H1 (cell line): Measurements from ENCODE around the gene TAPT1. TPM values are rescaled to one million over a fixed set of nuclear protein-coding genes. Genes with fewer than 3 reads are reported as not detected.
"Not testable (repeated sequence)": the region's sequence is repeated elsewhere in the genome, so short reads cannot be mapped to it uniquely, and the experiment has no call there.

Experiments
- CTCF ChIA-PET: fragments of 300-600 bp; sonication (Branson Sonifier 250); formaldehyde crosslinking; loops from one replicate; lab custom pipeline; 2021; ENCODE audit not compliant: partially characterized antibody; lab: Charles Lee
- POLR2A ChIA-PET: fragments of 300-600 bp; sonication (Branson Sonifier 250); formaldehyde crosslinking; loops from one replicate; lab custom pipeline; 2021; ENCODE audit warnings: inconsistent platforms; ENCODE audit not compliant: partially characterized antibody; lab: Charles Lee
- DNase-seq, 2 experiments: peaks; one replicate each; pipeline versions ENCODE4 v3.0.0 to v3.0.0-alpha.2; 2010 to 2022; ENCODE audit warnings: low spot score in 2 of 2, low read depth in 1 of 2, mixed read lengths in 1 of 2
- FAIRE-seq: peaks from 2 replicates; lab custom pipeline; 2011; peaks lifted over from hg19 to GRCh38; lab: Jason Lieb, UNC
- H2AFZ ChIP-seq: 2 replicates; pipeline ENCODE4 v1.8.1; 2012; ENCODE audit warnings: low read length, inconsistent platforms
- H2AK5ac ChIP-seq: 2 replicates; pipeline ENCODE4 v1.6.1; 2013; ENCODE audit warnings: low read depth, low read length
- H2BK120ac ChIP-seq: replicated peaks from 2 replicates; pipeline ENCODE3; 2013; ENCODE audit warnings: low read depth, low read length, inconsistent platforms
- H2BK12ac ChIP-seq: 2 replicates; pipeline ENCODE4 v1.6.1; 2013; ENCODE audit warnings: low read depth, low read length
- H2BK15ac ChIP-seq: 2 replicates; pipeline ENCODE4 v1.6.1; 2013; ENCODE audit warnings: low read length
- H2BK20ac ChIP-seq: 2 replicates; pipeline ENCODE4 v1.6.1; 2013; ENCODE audit warnings: low read length
- H2BK5ac ChIP-seq: 2 replicates; pipeline ENCODE4 v1.6.1; 2013; ENCODE audit warnings: low read depth, low read length
- H3K14ac ChIP-seq: 2 replicates; pipeline ENCODE4 v1.6.1; 2013; ENCODE audit warnings: inconsistent platforms; ENCODE audit not compliant: insufficient read length
- H3K18ac ChIP-seq: 2 replicates; pipeline ENCODE4 v1.6.1; 2013; ENCODE audit warnings: low read length; ENCODE audit errors: extremely low read depth
- H3K23ac ChIP-seq: 2 replicates; pipeline ENCODE4 v1.6.1; 2013; ENCODE audit warnings: inconsistent platforms; ENCODE audit not compliant: insufficient read length
- H3K23me2 ChIP-seq: 2 replicates; pipeline ENCODE4 v1.6.1; 2013; ENCODE audit warnings: low read depth, low read length
- H3K27ac ChIP-seq: 2 replicates; pipeline ENCODE4 v1.6.1; 2011; ENCODE audit warnings: low read depth, low read length, inconsistent platforms
- H3K27me3 ChIP-seq, 4 experiments: replicated peaks in 1 of 4; 1 replicate in 1 of 4; 2 replicates in 3 of 4; pipeline versions ENCODE4 v1.6.1 to v1.8.1; 2011 to 2013; ENCODE audit warnings: low read length in 3 of 4, mild to moderate bottlenecking in 3 of 4, inconsistent platforms in 2 of 4, mixed read lengths in 2 of 4, moderate library complexity in 1 of 4; ENCODE audit not compliant: control insufficient read depth in 3 of 4, insufficient read depth in 3 of 4; ENCODE audit errors: extremely low read depth in 1 of 4
- H3K36me3 ChIP-seq, 4 experiments: 2 replicates each; pipeline versions ENCODE4 v1.6.1 to v1.8.1; 2011 to 2013; ENCODE audit warnings: mild to moderate bottlenecking in 4 of 4, low read length in 3 of 4, moderate library complexity in 2 of 4, control low read depth in 1 of 4, inconsistent platforms in 1 of 4; ENCODE audit not compliant: insufficient read depth in 4 of 4, control insufficient read depth in 2 of 4
- H3K4ac ChIP-seq: replicated peaks from 2 replicates; pipeline ENCODE3; 2013; ENCODE audit warnings: low read length, low read depth, mixed read lengths, inconsistent platforms; ENCODE audit not compliant: insufficient read length
- H3K4me1 ChIP-seq, 4 experiments: replicated peaks in 1 of 4; 1 replicate in 1 of 4; 2 replicates in 3 of 4; pipeline versions ENCODE4 v1.6.1 to v1.8.1; 2011 to 2013; ENCODE audit warnings: low read length in 3 of 4, inconsistent platforms in 2 of 4, mixed read lengths in 1 of 4; ENCODE audit not compliant: insufficient read depth in 4 of 4, control insufficient read depth in 3 of 4
- H3K4me2 ChIP-seq, 2 experiments: 2 replicates each; pipeline versions ENCODE4 v1.6.1 to v1.8.1; 2011 to 2013; ENCODE audit warnings: low read depth in 2 of 2, low read length in 2 of 2, control low read depth in 1 of 2, inconsistent platforms in 1 of 2, mild to moderate bottlenecking in 1 of 2; ENCODE audit not compliant: insufficient read depth in 1 of 2
- H3K4me3 ChIP-seq, 4 experiments: fragments of 200-600, 300-600 bp in 1 of 4; sonication (generic), shearing (Covaris generic), sonication (Bioruptor Twin) in 1 of 4; 2 replicates each; pipeline versions ENCODE4 v1.5.1 to v1.8.1; 2011 to 2016; ENCODE audit warnings: low read length in 4 of 4, low read depth in 3 of 4, control low read depth in 2 of 4, inconsistent platforms in 2 of 4, mild to moderate bottlenecking in 2 of 4, mixed read lengths in 1 of 4, moderate library complexity in 1 of 4; ENCODE audit not compliant: insufficient read depth in 2 of 4; ENCODE audit errors: extremely low read depth in 1 of 4
- H3K56ac ChIP-seq: replicated peaks from 2 replicates; pipeline ENCODE3; 2013; ENCODE audit warnings: low read depth, mild to moderate bottlenecking, mixed read lengths, low read length, inconsistent platforms; ENCODE audit not compliant: insufficient read length
- H3K79me1 ChIP-seq: 2 replicates; pipeline ENCODE4 v1.6.1; 2013; ENCODE audit warnings: low read depth, low read length, control low read depth
- H3K79me2 ChIP-seq, 2 experiments: 2 replicates each; pipeline versions ENCODE4 v1.6.1 to v1.8.1; 2012 to 2013; ENCODE audit warnings: low read length in 2 of 2, mild to moderate bottlenecking in 2 of 2, inconsistent platforms in 1 of 2; ENCODE audit not compliant: insufficient read depth in 2 of 2, control insufficient read depth in 1 of 2
- H3K9ac ChIP-seq, 4 experiments: replicated peaks in 1 of 4; 1 replicate in 1 of 4; 2 replicates in 3 of 4; pipeline versions ENCODE4 v1.6.1 to v1.8.1; 2011 to 2013; ENCODE audit warnings: low read depth in 3 of 4, low read length in 3 of 4, control low read depth in 2 of 4, mild to moderate bottlenecking in 2 of 4, moderate library complexity in 2 of 4, inconsistent platforms in 1 of 4; ENCODE audit errors: extremely low read depth in 1 of 4
- H3K9me3 ChIP-seq, 2 experiments: 2 replicates each; pipeline versions ENCODE4 v1.6.1 to v1.8.1; 2012 to 2013; ENCODE audit warnings: mild to moderate bottlenecking in 2 of 2, moderate library complexity in 2 of 2, control low read depth in 1 of 2, inconsistent platforms in 1 of 2, low read depth in 1 of 2, low read length in 1 of 2, mixed read lengths in 1 of 2; ENCODE audit not compliant: insufficient read depth in 2 of 2
- H4K20me1 ChIP-seq, 2 experiments: replicated peaks in 1 of 2; 2 replicates each; pipeline versions ENCODE3 to v1.8.1; 2011 to 2013; ENCODE audit warnings: inconsistent platforms in 2 of 2, low read length in 2 of 2, mild to moderate bottlenecking in 1 of 2; ENCODE audit not compliant: insufficient read depth in 2 of 2, control insufficient read depth in 1 of 2
- H4K5ac ChIP-seq: 2 replicates; pipeline ENCODE4 v1.6.1; 2013; ENCODE audit warnings: low read length, low read depth, mixed read lengths, inconsistent platforms; ENCODE audit not compliant: insufficient read length
- H4K8ac ChIP-seq: 2 replicates; pipeline ENCODE4 v1.8.0; 2013; ENCODE audit warnings: mild to moderate bottlenecking, moderate library complexity, low read length, inconsistent platforms; ENCODE audit not compliant: insufficient read depth; ENCODE audit errors: extremely low read depth
- H4K91ac ChIP-seq: replicated peaks from 2 replicates; pipeline ENCODE3; 2013; ENCODE audit warnings: low read length, mixed read lengths, inconsistent platforms; ENCODE audit not compliant: insufficient read length
- KDM4A ChIP-seq: IDR thresholded peaks from one replicate; pipeline ENCODE4 v1.7.1; 2012; ENCODE audit warnings: low read depth, mild to moderate bottlenecking, moderate library complexity, low read length, inconsistent platforms; ENCODE audit not compliant: severe bottlenecking
- SIRT6 ChIP-seq: IDR thresholded peaks from one replicate; pipeline ENCODE4 v1.7.1; 2012; ENCODE audit warnings: low read length, inconsistent platforms
- WGBS, 2 experiments: shearing (Covaris generic) in 1 of 2; methylation state at CpG; one replicate each; pipeline versions ENCODE4 v1.1.6 to v1.1.7; 2013 to 2015; ENCODE audit warnings: low lambda C conversion rate in 2 of 2, mixed read lengths in 2 of 2, inconsistent platforms in 1 of 2, low coverage in 1 of 2, missing lambda C conversion rate in 1 of 2; ENCODE audit not compliant: insufficient replicate concordance in 2 of 2, insufficient coverage in 1 of 2, insufficient read length in 1 of 2; ENCODE audit errors: extremely low coverage in 1 of 2, missing lambda C conversion rate in 1 of 2; 5-methylcytosine and 5-hydroxymethylcytosine counted together
- polyA plus RNA-seq, 7 experiments: library from polyadenylated mRNA; depleted of rRNA in 3 of 7; stranded (reverse) in 5 of 7; unstranded in 2 of 7; fragments of >200 nt in 5 of 7; fragments of 200-250 nt in 2 of 7; gene quantifications; 1 replicate in 5 of 7; 2 replicates in 1 of 7; 4 replicates in 1 of 7; pipeline versions ENCODE4 v1.2.1 to v1.2.3, GENCODE V29; 2011 to 2013; ENCODE audit warnings: missing spikeins in 2 of 7, mixed read lengths in 2 of 7
- total RNA-seq: library from RNA; stranded (reverse); fragmentation: NEBNext Ultra II Directional; extraction: Animal tissue kit (Norgen Biotek cat#: 25700); gene quantifications from 2 replicates; pipeline ENCODE4 v1.2.1, GENCODE V29; 2021
- TF ChIP-seq, protein P1 (sequence below): IDR thresholded peaks from 2 replicates; pipeline ENCODE4 v1.6.1; 2011; ENCODE audit warnings: low read depth, mild to moderate bottlenecking, low read length; ENCODE audit not compliant: insufficient read depth
- TF ChIP-seq, protein P2 (sequence below): IDR thresholded peaks from 2 replicates; pipeline ENCODE4 v1.6.1; 2012; ENCODE audit warnings: low read length, inconsistent platforms

TAPT1 gene
- total and polyA plus RNA-seq, 2 of the 8 experiments (the other 6 are each of a cell fraction or from before 2014, with no cell fraction given): 4.2 to 15.3 TPM

DNA sequence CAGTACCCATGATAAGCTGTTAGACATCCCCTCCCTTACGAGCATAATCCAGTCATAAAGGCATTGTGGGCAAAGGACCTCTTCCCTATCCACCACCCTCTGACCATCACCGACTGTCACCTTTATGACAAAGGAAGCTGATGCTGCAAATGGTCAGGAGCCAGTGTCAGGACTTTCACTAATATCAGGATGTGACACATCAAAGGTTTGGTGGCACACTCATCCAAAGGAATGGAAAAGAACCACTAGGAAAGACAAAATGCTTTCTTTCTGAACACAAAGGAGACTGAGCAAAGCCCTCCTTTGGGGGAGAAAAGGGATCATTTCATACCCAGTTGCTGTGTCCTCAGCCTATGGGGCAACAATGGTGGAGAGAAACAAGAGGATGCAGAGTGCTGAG is 75.6 kb downstream of the TAPT1 start (continued):
- TF ChIP-seq SIRT6 (no peak), KDM4A (no peak)
- TF ChIP-seq, protein P1, sequence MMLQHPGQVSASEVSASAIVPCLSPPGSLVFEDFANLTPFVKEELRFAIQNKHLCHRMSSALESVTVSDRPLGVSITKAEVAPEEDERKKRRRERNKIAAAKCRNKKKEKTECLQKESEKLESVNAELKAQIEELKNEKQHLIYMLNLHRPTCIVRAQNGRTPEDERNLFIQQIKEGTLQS: no peak
- TF ChIP-seq, protein P2, sequence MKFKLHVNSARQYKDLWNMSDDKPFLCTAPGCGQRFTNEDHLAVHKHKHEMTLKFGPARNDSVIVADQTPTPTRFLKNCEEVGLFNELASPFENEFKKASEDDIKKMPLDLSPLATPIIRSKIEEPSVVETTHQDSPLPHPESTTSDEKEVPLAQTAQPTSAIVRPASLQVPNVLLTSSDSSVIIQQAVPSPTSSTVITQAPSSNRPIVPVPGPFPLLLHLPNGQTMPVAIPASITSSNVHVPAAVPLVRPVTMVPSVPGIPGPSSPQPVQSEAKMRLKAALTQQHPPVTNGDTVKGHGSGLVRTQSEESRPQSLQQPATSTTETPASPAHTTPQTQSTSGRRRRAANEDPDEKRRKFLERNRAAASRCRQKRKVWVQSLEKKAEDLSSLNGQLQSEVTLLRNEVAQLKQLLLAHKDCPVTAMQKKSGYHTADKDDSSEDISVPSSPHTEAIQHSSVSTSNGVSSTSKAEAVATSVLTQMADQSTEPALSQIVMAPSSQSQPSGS: no peak

DNA sequence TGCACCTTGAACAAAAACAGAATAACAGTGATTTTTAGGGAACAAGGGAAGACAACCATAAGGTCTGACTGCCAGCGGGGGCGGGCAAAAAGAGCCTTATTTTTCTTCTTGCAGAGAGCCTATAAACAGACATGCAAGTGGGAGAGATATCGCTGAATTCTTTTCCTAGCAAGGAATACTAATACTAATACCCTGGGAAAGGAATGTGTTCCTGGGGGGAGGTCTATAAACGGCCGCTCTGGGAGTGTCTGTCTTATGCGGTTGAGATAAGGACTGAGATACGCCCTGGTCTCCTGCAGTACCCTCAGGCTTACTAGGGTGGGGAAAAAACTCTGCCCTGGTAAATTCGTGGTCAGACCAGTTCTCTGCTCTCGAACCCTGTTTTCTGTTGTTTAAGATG is 81.4 kb downstream of the TAPT1 start:
- H3K79me2 ChIP-seq, H3K9me3 ChIP-seq, H3K23me2 ChIP-seq, H3K27ac ChIP-seq, H2AFZ ChIP-seq, H4K8ac ChIP-seq, H2BK5ac ChIP-seq, H4K91ac ChIP-seq, H3K4me1 ChIP-seq, H2AK5ac ChIP-seq, H4K20me1 ChIP-seq, H2BK12ac ChIP-seq, H3K14ac ChIP-seq, H2BK20ac ChIP-seq, H3K23ac ChIP-seq, H4K5ac ChIP-seq, H3K79me1 ChIP-seq, DNase-seq, H2BK120ac ChIP-seq, H3K18ac ChIP-seq, POLR2A ChIA-PET, H2BK15ac ChIP-seq, H3K27me3 ChIP-seq, FAIRE-seq, H3K4me2 ChIP-seq, H3K9ac ChIP-seq, H3K36me3 ChIP-seq, H3K4me3 ChIP-seq, H3K4ac ChIP-seq, H3K56ac ChIP-seq: not testable (repeated sequence)
- CTCF ChIA-PET: interaction anchor here (1.0 kb wide), 1 partner anchor 60 kb away, joined by 3 read pairs; no protein-coding TSS in a partner anchor
- WGBS, 2 experiments: 92% methylated on average over 9 of the region's 9 CpGs; no CpG with 5 or more reads in 1 of the 2 experiments
